ENCODE measurements around the gene CNPY3. TPM values are rescaled to one million over a fixed set of nuclear protein-coding genes. Genes with fewer than 3 reads are reported as not detected.

CNPY3 gene
- polyA plus RNA-seq, 2 donors: 14.2 to 15.1 TPM

GRCh38 chr6:42970871-42971612 is 41.8 kb downstream of the CNPY3 start:
- Histone ChIP-seq H3K27me3 (ENCODE audit: control insufficient read depth in 1 of 2, insufficient read depth in 2 of 2, low read length in 2 of 2) (no peaks in the 10 kb centered on the region), H3K36me3 (ENCODE audit: control insufficient read depth in 2 of 2, insufficient read depth in 2 of 2, low read length in 1 of 2) (peaks cover 12 to 26% of the 10 kb centered on the region in 2 donors), H3K4me1 (ENCODE audit: control insufficient read depth in 2 of 2, insufficient read depth in 2 of 2, low read length in 1 of 2) (peaks cover 0 to 7% of the 10 kb centered on the region in 2 donors), H3K9me3 (ENCODE audit: control insufficient read depth in 2 of 2, insufficient read depth in 1 of 2, low read depth in 1 of 2, low read length in 1 of 2) (no peaks in the 10 kb centered on the region), H3K27ac (ENCODE audit: low read depth in 2 of 2, low read length in 1 of 2) (peak overlapping the region in 1 of 2 donors; percentile 34), H3K4me3 (ENCODE audit: low read depth in 1 of 2, low read length in 2 of 2) (no peak overlapping the region)
- WGBS, 2 donors: 63 to 77% methylated on average over 4 of the region's 4 CpGs

GRCh38 chr6:42971746-42972327 is 42.6 kb downstream of the CNPY3 start:
- WGBS, 2 donors: 85 to 91% methylated on average over 3 of the region's 3 CpGs
- peaks cover 12 to 20% of the 10 kb centered on the region in 2 donors for H3K36me3 ChIP-seq (ENCODE audit: control insufficient read depth in 2 of 2, insufficient read depth in 2 of 2, low read length in 1 of 2)

GRCh38 chr6:42973926-42974325 is 44.6 kb downstream of the CNPY3 start:
- H3K27me3 ChIP-seq (ENCODE audit: control insufficient read depth in 1 of 2, insufficient read depth in 2 of 2, low read length in 2 of 2): no peaks in the 10 kb centered on the region
- H3K4me3 ChIP-seq (ENCODE audit: low read depth in 1 of 2, low read length in 2 of 2): no peak overlapping the region
- H3K36me3 ChIP-seq (ENCODE audit: control insufficient read depth in 2 of 2, insufficient read depth in 2 of 2, low read length in 1 of 2): peaks cover 4 to 6% of the 10 kb centered on the region in 2 donors
- no peaks in the 10 kb centered on the region for H3K9me3 ChIP-seq (ENCODE audit: control insufficient read depth in 2 of 2, insufficient read depth in 1 of 2, low read depth in 1 of 2, low read length in 1 of 2)
- WGBS, 2 donors: 86 to 92% methylated on average over 3 of the region's 3 CpGs
- H3K27ac ChIP-seq (ENCODE audit: low read depth in 2 of 2, low read length in 1 of 2): no peak overlapping the region
- peaks cover 0 to 7% of the 10 kb centered on the region in 2 donors for H3K4me1 ChIP-seq (ENCODE audit: control insufficient read depth in 2 of 2, insufficient read depth in 2 of 2, low read length in 1 of 2)

More at GRCh38 chr6:42971746-42972327, 42.6 kb downstream of the CNPY3 start:
- Histone ChIP-seq H3K4me1 (ENCODE audit: control insufficient read depth in 2 of 2, insufficient read depth in 2 of 2, low read length in 1 of 2) (peaks cover 0 to 7% of the 10 kb centered on the region in 2 donors), H3K27me3 (ENCODE audit: control insufficient read depth in 1 of 2, insufficient read depth in 2 of 2, low read length in 2 of 2) (no peaks in the 10 kb centered on the region), H3K27ac (ENCODE audit: low read depth in 2 of 2, low read length in 1 of 2) (no peak overlapping the region), H3K4me3 (ENCODE audit: low read depth in 1 of 2, low read length in 2 of 2) (no peak overlapping the region), H3K9me3 (ENCODE audit: control insufficient read depth in 2 of 2, insufficient read depth in 1 of 2, low read depth in 1 of 2, low read length in 1 of 2) (no peaks in the 10 kb centered on the region)

GRCh38 chr6:42974919-42975505 is 45.7 kb downstream of the CNPY3 start:
- Histone ChIP-seq H3K27me3 (ENCODE audit: control insufficient read depth in 1 of 2, insufficient read depth in 2 of 2, low read length in 2 of 2) (no peaks in the 10 kb centered on the region), H3K9me3 (ENCODE audit: control insufficient read depth in 2 of 2, insufficient read depth in 1 of 2, low read depth in 1 of 2, low read length in 1 of 2) (no peaks in the 10 kb centered on the region), H3K27ac (ENCODE audit: low read depth in 2 of 2, low read length in 1 of 2) (no peak overlapping the region), H3K4me1 (ENCODE audit: control insufficient read depth in 2 of 2, insufficient read depth in 2 of 2, low read length in 1 of 2) (peaks cover 0 to 11% of the 10 kb centered on the region in 2 donors), H3K36me3 (ENCODE audit: control insufficient read depth in 2 of 2, insufficient read depth in 2 of 2, low read length in 1 of 2) (no peaks in the 10 kb centered on the region), H3K4me3 (ENCODE audit: low read depth in 1 of 2, low read length in 2 of 2) (no peak overlapping the region)
- 62 to 63% methylated on average over 5 of the region's 5 CpGs for WGBS, 2 donors

DNA sequence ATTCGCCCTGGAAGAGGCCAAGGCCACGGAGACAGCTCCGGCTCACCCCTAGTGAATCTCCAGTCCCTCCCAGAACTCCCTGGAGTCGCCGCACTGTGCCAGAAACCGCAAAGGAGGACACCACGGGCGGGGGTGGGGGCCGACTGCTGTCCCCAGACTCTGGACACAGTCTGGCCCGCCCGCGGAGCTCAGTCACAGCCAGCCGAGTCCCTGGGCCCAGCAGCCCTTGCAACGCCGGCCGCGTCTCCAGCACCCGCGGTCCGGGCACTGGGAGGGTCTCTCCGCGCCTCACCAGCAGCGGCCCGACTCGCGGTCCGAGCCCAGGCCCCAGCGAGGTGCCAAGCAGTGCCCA is 49.2 kb downstream of the CNPY3 start:
- Histone ChIP-seq H3K27ac (ENCODE audit: low read depth in 2 of 2, low read length in 1 of 2) (peak overlapping the region; percentile 87 to 90), H3K4me3 (ENCODE audit: low read depth in 1 of 2, low read length in 2 of 2) (peak overlapping the region; percentile 71 to 97), H3K36me3 (ENCODE audit: control insufficient read depth in 2 of 2, insufficient read depth in 2 of 2, low read length in 1 of 2) (no peaks in the 10 kb centered on the region), H3K27me3 (ENCODE audit: control insufficient read depth in 1 of 2, insufficient read depth in 2 of 2, low read length in 2 of 2) (no peaks in the 10 kb centered on the region), H3K9me3 (ENCODE audit: control insufficient read depth in 2 of 2, insufficient read depth in 1 of 2, low read depth in 1 of 2, low read length in 1 of 2) (no peaks in the 10 kb centered on the region), H3K4me1 (ENCODE audit: control insufficient read depth in 2 of 2, insufficient read depth in 2 of 2, low read length in 1 of 2) (peaks cover 0 to 10% of the 10 kb centered on the region in 2 donors)
- 0% methylated on average over 28 of the region's 28 CpGs for WGBS, 2 donors

DNA sequence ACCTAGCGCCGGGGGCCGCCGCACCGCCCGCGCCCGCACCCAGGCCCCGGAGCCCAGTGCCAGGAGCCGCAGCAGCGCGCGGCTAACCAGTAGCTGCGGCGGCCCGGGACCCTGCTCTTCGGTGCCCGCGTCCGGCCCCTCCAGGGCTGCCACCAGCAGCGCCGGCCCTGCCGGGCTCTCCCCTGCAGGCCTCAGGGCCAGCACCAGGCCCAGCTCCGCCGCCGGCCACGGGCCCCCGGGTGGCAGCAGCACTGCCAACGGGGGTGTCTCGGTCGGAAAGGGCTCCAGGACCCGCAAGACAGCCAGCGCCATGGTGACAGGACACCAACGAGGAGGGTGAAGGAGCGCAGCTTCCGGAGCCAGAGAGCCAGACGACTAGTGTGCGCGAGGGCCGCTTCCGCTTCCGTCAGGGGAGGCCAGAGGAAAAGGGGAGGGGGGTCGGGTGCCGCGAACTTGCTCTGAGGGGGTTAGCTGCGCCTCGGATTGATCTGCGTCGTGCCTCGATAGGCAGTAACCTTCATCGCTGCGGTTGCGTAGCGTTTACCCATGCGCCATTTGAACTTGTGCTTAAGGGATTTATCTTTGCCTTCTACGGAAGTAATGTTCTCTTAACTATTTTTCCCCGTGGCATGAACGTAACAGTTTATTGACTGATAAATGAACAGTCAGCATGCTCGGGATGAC is 49.7 kb downstream of the CNPY3 start, which contains the start of gene PEX6:
Gene PEX6, minus strand, starts transcription at position 343 of the 684 bp plus-strand sequence. Its CDS starts 31 bp downstream, at position 312.
- no peaks in the 10 kb centered on the region for H3K9me3 ChIP-seq (ENCODE audit: control insufficient read depth in 2 of 2, insufficient read depth in 1 of 2, low read depth in 1 of 2, low read length in 1 of 2)
- WGBS, 2 donors: 0% methylated on average over 48 to 59 of the region's 59 CpGs

GRCh38 chr6:42979523-42980177 is 50.4 kb downstream of the CNPY3 start:
- Histone ChIP-seq H3K4me1 (ENCODE audit: control insufficient read depth in 2 of 2, insufficient read depth in 2 of 2, low read length in 1 of 2) (peaks cover 3 to 11% of the 10 kb centered on the region in 2 donors), H3K27ac (ENCODE audit: low read depth in 2 of 2, low read length in 1 of 2) (peak overlapping the region; percentile 87 to 90), H3K4me3 (ENCODE audit: low read depth in 1 of 2, low read length in 2 of 2) (peak overlapping the region; percentile 71 to 97), H3K9me3 (ENCODE audit: control insufficient read depth in 2 of 2, insufficient read depth in 1 of 2, low read depth in 1 of 2, low read length in 1 of 2) (no peaks in the 10 kb centered on the region), H3K36me3 (ENCODE audit: control insufficient read depth in 2 of 2, insufficient read depth in 2 of 2, low read length in 1 of 2) (no peaks in the 10 kb centered on the region), H3K27me3 (ENCODE audit: control insufficient read depth in 1 of 2, insufficient read depth in 2 of 2, low read length in 2 of 2) (no peaks in the 10 kb centered on the region)
- 37 to 43% methylated on average over 9 of the region's 9 CpGs for WGBS, 2 donors

More for the DNA sequence above, 49.7 kb downstream of the CNPY3 start, which contains the start of gene PEX6:
- Histone ChIP-seq H3K4me1 (ENCODE audit: control insufficient read depth in 2 of 2, insufficient read depth in 2 of 2, low read length in 1 of 2) (peaks cover 3 to 12% of the 10 kb centered on the region in 2 donors), H3K4me3 (ENCODE audit: low read depth in 1 of 2, low read length in 2 of 2) (peak within 1 kb of the TSS; percentile 71 to 97), H3K36me3 (ENCODE audit: control insufficient read depth in 2 of 2, insufficient read depth in 2 of 2, low read length in 1 of 2) (no peaks in the 10 kb centered on the region), H3K27me3 (ENCODE audit: control insufficient read depth in 1 of 2, insufficient read depth in 2 of 2, low read length in 2 of 2) (no peaks in the 10 kb centered on the region), H3K27ac (ENCODE audit: low read depth in 2 of 2, low read length in 1 of 2) (peak within 1 kb of the TSS; percentile 87 to 90)

DNA sequence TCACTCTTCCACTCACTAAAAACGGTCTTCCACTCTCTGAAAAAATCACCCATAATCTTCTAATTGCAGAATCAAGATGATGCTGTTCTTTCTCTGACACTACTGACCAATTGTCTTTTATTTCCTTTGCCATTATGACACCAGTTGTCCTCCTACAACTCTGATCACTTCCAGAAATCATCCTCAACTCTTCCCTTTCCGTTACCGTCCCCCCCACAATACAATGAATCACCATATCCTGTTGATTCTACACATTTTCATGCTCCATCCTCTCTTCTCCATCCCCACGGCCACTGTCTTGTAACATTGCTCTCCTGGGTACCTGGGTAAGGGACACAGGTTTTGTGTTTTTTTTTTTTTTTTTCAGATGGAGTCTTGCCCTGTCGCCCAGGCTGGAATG is 52.6 kb downstream of the CNPY3 start:
- no peak overlapping the region for H3K4me3 ChIP-seq (ENCODE audit: low read depth in 1 of 2, low read length in 2 of 2)
- H3K36me3 ChIP-seq (ENCODE audit: control insufficient read depth in 2 of 2, insufficient read depth in 2 of 2, low read length in 1 of 2): no peaks in the 10 kb centered on the region
- no peaks in the 10 kb centered on the region for H3K9me3 ChIP-seq (ENCODE audit: control insufficient read depth in 2 of 2, insufficient read depth in 1 of 2, low read depth in 1 of 2, low read length in 1 of 2)
- peaks cover 3 to 21% of the 10 kb centered on the region in 2 donors for H3K4me1 ChIP-seq (ENCODE audit: control insufficient read depth in 2 of 2, insufficient read depth in 2 of 2, low read length in 1 of 2)
- no peak overlapping the region for H3K27ac ChIP-seq (ENCODE audit: low read depth in 2 of 2, low read length in 1 of 2)
- H3K27me3 ChIP-seq (ENCODE audit: control insufficient read depth in 1 of 2, insufficient read depth in 2 of 2, low read length in 2 of 2): no peaks in the 10 kb centered on the region
- WGBS, 2 donors: 87 to 89% methylated on average over 5 of the region's 5 CpGs
